ENCODE results near the gene IZUMO1.

The IZUMO1 gene

GRCh38 chr19:48702701-48703100, 44.0 kb downstream of the IZUMO1 start:
- no peak overlapping the region for H3K18ac ChIP-seq (ENCODE audit: low read depth in 1 of 2, low read length in 2 of 2)
- no peak overlapping the region for H3K4me2 ChIP-seq (ENCODE audit: low read length, poor library complexity, severe bottlenecking)
- no peak overlapping the region for H3K9ac ChIP-seq (ENCODE audit: low read length)
- WGBS = 95% methylated on average over 13 of the region's 13 CpGs
- H3K79me1 ChIP-seq (replicated peaks; ENCODE audit: low read length, poor library complexity, severe bottlenecking) = no peaks in the 10 kb centered on the region
- no peak overlapping the region for H3K4ac ChIP-seq (ENCODE audit: low read depth in 1 of 2, low read length in 2 of 2)
- no peak overlapping the region for H2AK5ac ChIP-seq (ENCODE audit: low read length, severe bottlenecking)
- H3K14ac ChIP-seq (ENCODE audit: low read length in 2 of 2) = no peak overlapping the region
- H3K27ac ChIP-seq (ENCODE audit: low read length, poor library complexity, severe bottlenecking) = no peak overlapping the region
- H2AFZ ChIP-seq (ENCODE audit: low read depth, low read length) = no peak overlapping the region
- no peak overlapping the region for H4K91ac ChIP-seq (ENCODE audit: low read length)
- H4K8ac ChIP-seq (ENCODE audit: low read length) = no peak overlapping the region
- peaks cover 7% of the 10 kb centered on the region for H3K4me1 ChIP-seq (ENCODE audit: control insufficient read depth, insufficient read depth, low read depth, low read length)
- H2BK15ac ChIP-seq (ENCODE audit: low read depth, poor library complexity, severe bottlenecking) = no peak overlapping the region
- H2BK5ac ChIP-seq (ENCODE audit: low read depth, low read length, poor library complexity, severe bottlenecking) = no peak overlapping the region
- peaks cover 7 to 15% of the 10 kb centered on the region in 2 experiments for H3K36me3 ChIP-seq (ENCODE audit: control insufficient read depth in 1 of 2, insufficient read depth in 2 of 2, low read depth in 1 of 2, low read length in 2 of 2)
- no peak for DNase-seq
- H3K27me3 ChIP-seq (ENCODE audit: control insufficient read depth in 1 of 2, insufficient read depth in 1 of 2, low read length in 2 of 2) = no peaks in the 10 kb centered on the region
- no peak overlapping the region for H2BK120ac ChIP-seq (ENCODE audit: low read depth, low read length)
- H3K9me3 ChIP-seq (ENCODE audit: control insufficient read depth, low read length) = no peaks in the 10 kb centered on the region
- H2BK12ac ChIP-seq (ENCODE audit: low read length in 2 of 2) = no peak overlapping the region
- no peak overlapping the region for H3K4me3 ChIP-seq (ENCODE audit: insufficient read depth in 1 of 2, low read depth in 1 of 2, low read length in 2 of 2)
- H3K23ac ChIP-seq (ENCODE audit: low read length in 2 of 2) = no peak overlapping the region

DNA sequence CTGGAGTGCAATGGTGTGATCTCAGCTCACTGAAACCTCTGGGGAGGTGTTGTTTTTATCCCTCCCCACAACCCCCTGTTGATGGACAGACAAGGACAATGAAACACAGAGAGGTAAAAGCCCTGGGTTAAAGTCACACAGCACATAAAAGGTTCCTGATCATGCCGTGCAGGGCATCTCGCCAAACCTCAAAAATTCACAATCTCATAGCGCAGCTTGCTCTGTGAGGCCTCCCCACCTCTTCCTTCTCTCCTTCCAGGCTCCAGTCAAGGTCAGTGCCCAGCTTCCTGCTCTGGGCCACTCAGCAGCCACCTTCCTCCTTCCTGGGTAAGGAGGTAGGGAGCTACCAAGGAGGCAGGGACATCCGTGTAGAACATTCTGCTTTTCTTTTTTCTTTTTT, 48.7 kb downstream of the IZUMO1 start:
- Histone ChIP-seq H2AFZ (ENCODE audit: low read depth, low read length) (no peak overlapping the region), H3K27ac (ENCODE audit: low read length, poor library complexity, severe bottlenecking) (no peak overlapping the region), H3K27me3 (ENCODE audit: control insufficient read depth in 1 of 2, insufficient read depth in 1 of 2, low read length in 2 of 2) (peaks cover 8 to 21% of the 10 kb centered on the region in 2 experiments), H4K8ac (ENCODE audit: low read length) (peak overlapping the region; percentile 12), H2AK5ac (ENCODE audit: low read length, severe bottlenecking) (no peak overlapping the region), H2BK15ac (ENCODE audit: low read depth, poor library complexity, severe bottlenecking) (peak overlapping the region; percentile 67), H3K4me1 (ENCODE audit: control insufficient read depth, insufficient read depth, low read depth, low read length) (peaks cover 20% of the 10 kb centered on the region), H2BK12ac (ENCODE audit: low read length in 2 of 2) (no peak overlapping the region), H2BK5ac (ENCODE audit: low read depth, low read length, poor library complexity, severe bottlenecking) (no peak overlapping the region), H3K4me3 (ENCODE audit: insufficient read depth in 1 of 2, low read depth in 1 of 2, low read length in 2 of 2) (no peak overlapping the region), H2BK120ac (ENCODE audit: low read depth, low read length) (no peak overlapping the region), H3K4ac (ENCODE audit: low read depth in 1 of 2, low read length in 2 of 2) (no peak overlapping the region), H3K23ac (ENCODE audit: low read length in 2 of 2) (no peak overlapping the region), H3K18ac (ENCODE audit: low read depth in 1 of 2, low read length in 2 of 2) (no peak overlapping the region), H3K36me3 (ENCODE audit: control insufficient read depth in 1 of 2, insufficient read depth in 2 of 2, low read depth in 1 of 2, low read length in 2 of 2) (peaks cover 3 to 5% of the 10 kb centered on the region in 2 experiments), H3K9me3 (ENCODE audit: control insufficient read depth, low read length) (no peaks in the 10 kb centered on the region), H3K4me2 (ENCODE audit: low read length, poor library complexity, severe bottlenecking) (no peak overlapping the region), H3K9ac (ENCODE audit: low read length) (peak overlapping the region; percentile 34), H4K91ac (ENCODE audit: low read length) (no peak overlapping the region), H3K14ac (ENCODE audit: low read length in 2 of 2) (no peak overlapping the region), H3K79me1 (replicated peaks; ENCODE audit: low read length, poor library complexity, severe bottlenecking) (no peaks in the 10 kb centered on the region)
- peak; percentile 62 for DNase-seq
- WGBS = 68% methylated on average over 3 of the region's 4 CpGs

DNA sequence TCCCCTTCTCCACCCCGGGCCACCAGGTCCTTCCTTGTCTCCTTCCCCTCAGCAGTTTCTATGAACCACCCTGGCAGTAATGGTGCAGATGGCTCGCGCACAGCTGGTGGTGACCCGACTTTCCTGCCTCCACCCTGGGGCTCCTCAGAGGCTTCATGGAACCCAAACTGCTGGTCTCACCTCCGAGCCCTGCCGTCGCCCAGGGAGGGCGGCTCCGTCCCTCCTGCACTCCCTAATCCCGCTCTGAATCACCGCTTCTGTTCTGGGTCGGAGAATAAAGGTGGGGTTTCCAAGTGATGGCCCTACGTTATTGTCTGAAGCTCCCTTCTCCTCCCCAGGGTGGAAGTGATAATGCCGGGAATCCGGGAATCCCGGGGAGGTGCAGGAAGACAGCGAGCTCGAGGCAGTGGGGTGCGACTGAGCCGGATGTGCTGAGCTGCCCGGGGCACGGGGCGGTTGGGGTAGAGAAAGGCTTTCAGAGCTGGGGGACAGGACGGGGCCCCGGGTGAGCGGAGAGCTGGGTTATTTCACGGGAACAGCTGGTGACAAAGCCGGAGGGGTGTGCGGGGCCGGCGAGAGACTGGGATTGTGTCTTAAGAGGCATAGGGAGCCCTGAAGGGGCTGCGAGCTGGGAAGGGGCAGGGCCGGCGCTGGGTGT, 50.2 kb downstream of the IZUMO1 start:
- H3K4me3 ChIP-seq (ENCODE audit: insufficient read depth in 1 of 2, low read depth in 1 of 2, low read length in 2 of 2) = peak overlapping the region in 1 of 2 experiments; percentile 38
- peaks cover 8 to 21% of the 10 kb centered on the region in 2 experiments for H3K27me3 ChIP-seq (ENCODE audit: control insufficient read depth in 1 of 2, insufficient read depth in 1 of 2, low read length in 2 of 2)
- no peak overlapping the region for H2AK5ac ChIP-seq (ENCODE audit: low read length, severe bottlenecking)
- no peak overlapping the region for H3K27ac ChIP-seq (ENCODE audit: low read length, poor library complexity, severe bottlenecking)
- peak overlapping the region in 1 of 2 experiments; percentile 49 for H3K4ac ChIP-seq (ENCODE audit: low read depth in 1 of 2, low read length in 2 of 2)
- H4K8ac ChIP-seq (ENCODE audit: low read length) = peak overlapping the region; percentile 57
- peak overlapping the region; percentile 27 for H3K9ac ChIP-seq (ENCODE audit: low read length)
- H4K91ac ChIP-seq (ENCODE audit: low read length) = peak overlapping the region; percentile 62
- H3K4me1 ChIP-seq (ENCODE audit: control insufficient read depth, insufficient read depth, low read depth, low read length) = peaks cover 20% of the 10 kb centered on the region
- no peaks in the 10 kb centered on the region for H3K79me1 ChIP-seq (replicated peaks; ENCODE audit: low read length, poor library complexity, severe bottlenecking)
- H3K9me3 ChIP-seq (ENCODE audit: control insufficient read depth, low read length) = no peaks in the 10 kb centered on the region
- peak overlapping the region; percentile 22 for H2BK120ac ChIP-seq (ENCODE audit: low read depth, low read length)
- peak; percentile 20 for DNase-seq
- 2% methylated on average over 31 of the region's 34 CpGs for WGBS
- peak overlapping the region; percentile 57 for H2BK15ac ChIP-seq (ENCODE audit: low read depth, poor library complexity, severe bottlenecking)
- H3K4me2 ChIP-seq (ENCODE audit: low read length, poor library complexity, severe bottlenecking) = peak overlapping the region; percentile 57
- H2AFZ ChIP-seq (ENCODE audit: low read depth, low read length) = no peak overlapping the region
- peak overlapping the region in 1 of 2 experiments; percentile 66 for H2BK12ac ChIP-seq (ENCODE audit: low read length in 2 of 2)
- H3K18ac ChIP-seq (ENCODE audit: low read depth in 1 of 2, low read length in 2 of 2) = peak overlapping the region in 1 of 2 experiments; percentile 63
- peak overlapping the region in 1 of 2 experiments; percentile 89 for H3K14ac ChIP-seq (ENCODE audit: low read length in 2 of 2)
- H3K23ac ChIP-seq (ENCODE audit: low read length in 2 of 2) = no peak overlapping the region
- no peak overlapping the region for H2BK5ac ChIP-seq (ENCODE audit: low read depth, low read length, poor library complexity, severe bottlenecking)
- peaks cover 0 to 3% of the 10 kb centered on the region in 2 experiments for H3K36me3 ChIP-seq (ENCODE audit: control insufficient read depth in 1 of 2, insufficient read depth in 2 of 2, low read depth in 1 of 2, low read length in 2 of 2)

GRCh38 chr19:48695743-48696352, 50.9 kb downstream of the IZUMO1 start, which contains the start of gene FUT2:
Gene FUT2 (plus strand): TSS chr19:48695971. CDS start chr19:48702957, 6,986 bp downstream.
- H3K23ac ChIP-seq (ENCODE audit: low read length in 2 of 2) = peak within 1 kb of the TSS in 1 of 2 experiments; percentile 74
- 14% methylated on average over 11 of the region's 16 CpGs for WGBS
- H4K91ac ChIP-seq (ENCODE audit: low read length) = peak within 1 kb of the TSS; percentile 62
- peak within 1 kb of the TSS in 1 of 2 experiments; percentile 89 for H3K14ac ChIP-seq (ENCODE audit: low read length in 2 of 2)
- peak within 1 kb of the TSS in 1 of 2 experiments; percentile 66 for H2BK12ac ChIP-seq (ENCODE audit: low read length in 2 of 2)
- H3K4ac ChIP-seq (ENCODE audit: low read depth in 1 of 2, low read length in 2 of 2) = peak within 1 kb of the TSS in 1 of 2 experiments; percentile 49
- no peak within 1 kb of the TSS for H2AK5ac ChIP-seq (ENCODE audit: low read length, severe bottlenecking)
- peak within 1 kb of the TSS in 1 of 2 experiments; percentile 63 for H3K18ac ChIP-seq (ENCODE audit: low read depth in 1 of 2, low read length in 2 of 2)
- no peak for DNase-seq
- H2AFZ ChIP-seq (ENCODE audit: low read depth, low read length) = no peak within 1 kb of the TSS
- H2BK15ac ChIP-seq (ENCODE audit: low read depth, poor library complexity, severe bottlenecking) = peak within 1 kb of the TSS; percentile 57
- no peaks in the 10 kb centered on the region for H3K36me3 ChIP-seq (ENCODE audit: control insufficient read depth in 1 of 2, insufficient read depth in 2 of 2, low read depth in 1 of 2, low read length in 2 of 2)
- H3K4me3 ChIP-seq (ENCODE audit: insufficient read depth in 1 of 2, low read depth in 1 of 2, low read length in 2 of 2) = peak within 1 kb of the TSS in 1 of 2 experiments; percentile 38
- H3K79me1 ChIP-seq (replicated peaks; ENCODE audit: low read length, poor library complexity, severe bottlenecking) = no peaks in the 10 kb centered on the region
- no peak within 1 kb of the TSS for H3K27ac ChIP-seq (ENCODE audit: low read length, poor library complexity, severe bottlenecking)
- H4K8ac ChIP-seq (ENCODE audit: low read length) = peak within 1 kb of the TSS; percentile 57
- H3K4me1 ChIP-seq (ENCODE audit: control insufficient read depth, insufficient read depth, low read depth, low read length) = peaks cover 20% of the 10 kb centered on the region
- no peaks in the 10 kb centered on the region for H3K9me3 ChIP-seq (ENCODE audit: control insufficient read depth, low read length)
- H3K9ac ChIP-seq (ENCODE audit: low read length) = peak within 1 kb of the TSS; percentile 27
- no peak within 1 kb of the TSS for H2BK5ac ChIP-seq (ENCODE audit: low read depth, low read length, poor library complexity, severe bottlenecking)
- peaks cover 8 to 21% of the 10 kb centered on the region in 2 experiments for H3K27me3 ChIP-seq (ENCODE audit: control insufficient read depth in 1 of 2, insufficient read depth in 1 of 2, low read length in 2 of 2)
- peak within 1 kb of the TSS; percentile 57 for H3K4me2 ChIP-seq (ENCODE audit: low read length, poor library complexity, severe bottlenecking)
- peak within 1 kb of the TSS; percentile 22 for H2BK120ac ChIP-seq (ENCODE audit: low read depth, low read length)

Measured in mesenchymal stem cell (in vitro differentiated cells and primary cell).